ENCODE results near the gene LDB1. TPM values are rescaled to one million over a fixed set of nuclear protein-coding genes. Genes with fewer than 3 reads are reported as not detected.

LDB1 gene
- total RNA-seq, 4 donors from 2014 or later: 49.8 to 67.3 (median 54.8) TPM

GRCh38 chr10:102059987-102060386, 60.2 kb downstream of the LDB1 start:
- TF ChIP-seq CTCF (IDR thresholded peaks at IDR 0.05): no peak
- no peak for TF ChIP-seq POLR2A (IDR thresholded peaks at IDR 0.05)
- Histone ChIP-seq H3K4me3 (replicated peaks in 1 of 3) (no peak overlapping the region), H3K9me3 (no peaks in the 10 kb centered on the region), H3K27me3 (no peaks in the 10 kb centered on the region), H3K4me1 (peaks cover under 1 to 8% of the 10 kb centered on the region in 2 donors), H3K27ac (no peak overlapping the region), H3K36me3 (no peaks in the 10 kb centered on the region)
- DNase-seq: no peak
- intact Hi-C loops (cut with DNase I): no loop called here

Small RNA genes within 50 kb of the gene (small RNA-seq; reads per million reads assigned to genes)
- not detected for gene AL500527.1
- not detected for gene AL500527.2

Other genes starting within 250 kb of the LDB1 start
- 10 to 100 TPM; 14.2 to 21.2 (median 18.3) TPM for gene ARMH3, start 64.2 kb downstream of the LDB1 start, total RNA-seq
- 10 to 100 TPM; 18.7 to 28.5 (median 23.8) TPM for gene HPS6, start 55.0 kb downstream of the LDB1 start, total RNA-seq
- gene PPRC1, start 12.7 kb upstream of the LDB1 start, total RNA-seq: 10 to 100 TPM; 11.7 to 27.5 (median 16.6) TPM
- 10 to 100 TPM; 52.7 to 80.8 (median 65.1) TPM for gene NOLC1, start 32.0 kb upstream of the LDB1 start, total RNA-seq
- gene ELOVL3, start 105.9 kb upstream of the LDB1 start, total RNA-seq: not detected
- gene PITX3, start 121.1 kb upstream of the LDB1 start, total RNA-seq: under 1 TPM in 1 of 4 donors, not detected in 3; 0.45 TPM
- gene GBF1, start 125.2 kb upstream of the LDB1 start, total RNA-seq: 10 to 100 TPM; 34.0 to 68.3 (median 53.5) TPM